Kidney epithelial cell (primary cell): ENCODE data around the gene GNG4. TPM values are rescaled to one million over a fixed set of nuclear protein-coding genes. Genes with fewer than 3 reads are reported as not detected.
"Not testable (repeated sequence)": the region's sequence is repeated elsewhere in the genome, so short reads cannot be mapped to it uniquely, and the experiment has no call there.

ENCODE experiments used
- DNase-seq: peaks from one replicate; pipeline ENCODE4 v3.0.0-alpha.2; 2010; ENCODE audit warnings: low read depth
- H3K27me3 ChIP-seq: 2 replicates; pipeline ENCODE4 v1.6.0; 2011; ENCODE audit warnings: low read length; ENCODE audit not compliant: control insufficient read depth, insufficient read depth
- H3K36me3 ChIP-seq: 2 replicates; pipeline ENCODE4 v1.5.1; 2011; ENCODE audit warnings: low read length; ENCODE audit not compliant: control insufficient read depth, insufficient read depth
- H3K4me3 ChIP-seq: 2 replicates; pipeline ENCODE4 v1.5.1; 2011; ENCODE audit warnings: low read depth, mild to moderate bottlenecking, control low read depth, low read length
- CTCF ChIP-seq: IDR thresholded peaks from 2 replicates; pipeline ENCODE4 v1.5.1; 2011; ENCODE audit warnings: mild to moderate bottlenecking, moderate library complexity, low read length, control low read depth, inconsistent platforms; ENCODE audit not compliant: insufficient read depth, poor library complexity, severe bottlenecking
- total RNA-seq: library from RNA; depleted of rRNA; stranded (reverse); fragments of >200 nt; gene quantifications from 2 replicates; pipeline ENCODE4 v1.2.3, GENCODE V29; 2015

Gene GNG4
- total RNA-seq, 1 donor from 2014 or later, result 0.54 TPM

DNA sequence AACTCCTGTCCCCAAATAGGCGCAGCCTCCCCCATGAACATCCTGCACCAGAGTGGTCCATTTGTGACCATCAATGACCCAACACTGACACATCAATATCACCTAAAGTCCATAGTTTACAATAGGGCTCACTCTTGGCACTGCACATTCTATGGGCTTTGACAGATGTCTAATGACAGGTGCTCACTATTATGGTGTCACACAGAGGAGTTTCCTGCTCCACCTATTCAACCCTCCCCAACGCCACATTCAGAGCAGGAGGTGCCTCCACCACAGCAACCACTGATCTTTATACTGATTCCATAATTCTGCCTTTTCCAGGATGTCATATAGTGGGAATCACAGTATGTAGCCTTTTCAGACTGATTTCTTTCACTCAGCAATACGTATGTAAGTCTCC is 24.2 kb downstream of the GNG4 start:
- no peak for TF ChIP-seq CTCF
- Histone ChIP-seq H3K27me3 (no peaks in the 10 kb centered on the region), H3K4me3 (no peak overlapping the region), H3K36me3 (no peaks in the 10 kb centered on the region)
- DNase-seq, result no peak

GRCh38 chr1:235624721-235625333 is 24.8 kb downstream of the GNG4 start:
- H3K36me3 ChIP-seq, result no peaks in the 10 kb centered on the region
- no peak overlapping the region for H3K4me3 ChIP-seq
- H3K27me3 ChIP-seq, result no peaks in the 10 kb centered on the region
- peak; percentile 80 for DNase-seq
- TF ChIP-seq CTCF, result no peak

- H3K36me3 ChIP-seq, result no peaks in the 10 kb centered on the region
- no peak for DNase-seq
- H3K27me3 ChIP-seq, result no peaks in the 10 kb centered on the region
- TF ChIP-seq CTCF, result no peak
- H3K4me3 ChIP-seq, result no peak overlapping the region
Measured at GRCh38 chr1:235622936-235623779, 26.4 kb downstream of the GNG4 start.

DNA sequence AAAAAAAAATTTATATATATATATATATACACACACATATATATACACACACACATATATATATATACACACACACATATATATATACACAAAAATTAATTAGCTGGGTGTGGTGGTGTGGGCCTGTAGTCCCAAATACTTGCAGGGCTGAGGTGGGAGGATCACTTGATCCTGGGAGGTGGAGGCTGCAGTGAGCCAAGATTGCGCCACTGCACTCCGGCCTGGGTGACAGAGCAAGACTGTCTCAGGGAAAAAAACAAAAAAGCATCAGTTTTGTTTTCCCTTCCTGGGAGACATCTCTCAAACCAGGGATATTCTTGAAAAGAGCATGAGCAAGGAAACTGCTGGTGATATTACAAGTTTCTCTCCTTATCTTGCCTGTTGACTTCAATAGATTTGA is 30.4 kb downstream of the GNG4 start:
- H3K4me3 ChIP-seq, H3K36me3 ChIP-seq, DNase-seq, H3K27me3 ChIP-seq: not testable (repeated sequence)

DNA sequence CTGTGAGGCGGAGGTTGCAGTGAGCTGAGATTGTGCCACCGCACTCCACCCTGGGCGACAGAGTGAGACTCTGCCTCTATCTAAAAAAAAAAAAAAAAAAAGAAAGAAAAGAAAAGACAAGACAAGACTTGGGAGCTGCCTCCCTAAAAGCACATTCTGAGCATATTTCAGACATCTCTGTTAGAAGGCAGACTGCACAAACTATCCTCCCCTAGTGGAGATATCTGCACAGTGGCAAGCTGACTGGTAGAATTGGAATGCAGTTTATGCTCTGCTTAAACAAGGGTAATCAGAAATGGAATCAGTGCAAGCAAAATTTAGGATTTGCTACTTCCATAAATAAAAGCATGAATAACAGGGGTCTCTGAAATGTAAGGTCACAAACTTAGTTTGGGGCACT is 31.8 kb downstream of the GNG4 start:
- H3K36me3 ChIP-seq, result no peaks in the 10 kb centered on the region
- no peak for DNase-seq
- H3K27me3 ChIP-seq, result peaks cover 3% of the 10 kb centered on the region
- TF ChIP-seq CTCF, result peak; percentile 47
- H3K4me3 ChIP-seq, result no peak overlapping the region

DNA sequence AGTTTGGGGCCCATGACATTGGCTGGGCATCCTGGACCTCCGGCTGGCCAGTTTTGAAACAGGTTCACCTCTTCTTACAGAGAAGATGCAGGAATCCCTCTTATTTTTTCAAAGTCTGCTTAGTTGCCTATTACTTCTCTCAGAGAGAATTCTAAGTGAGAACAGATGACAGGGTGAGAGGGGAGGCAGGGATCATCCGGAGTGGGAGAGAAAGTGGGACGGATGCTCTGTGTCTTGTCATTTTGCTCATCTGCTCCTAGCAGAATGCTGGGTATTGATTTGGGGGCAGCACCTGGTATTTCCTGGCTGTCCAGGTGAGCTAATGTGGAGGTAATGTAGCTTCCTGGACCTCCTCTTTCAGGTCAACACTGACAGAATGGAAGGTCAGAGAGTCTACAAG is 32.4 kb downstream of the GNG4 start:
- DNase-seq, result no peak
- Histone ChIP-seq H3K4me3 (no peak overlapping the region), H3K27me3 (peaks cover 3% of the 10 kb centered on the region), H3K36me3 (no peaks in the 10 kb centered on the region)
- TF ChIP-seq CTCF, result no peak
